ENCODE measurements around the gene NLK.

GRCh38 chr17:28226563-28227315 lies 184.3 kb downstream of the NLK start:
- TF ChIP-seq CTCF (IDR thresholded peaks at IDR 0.05) (no peak), POLR2AphosphoS5 (IDR thresholded peaks at IDR 0.05) (no peak), POLR2A (IDR thresholded peaks at IDR 0.05) (no peak), EP300 (IDR thresholded peaks at IDR 0.05) (no peak)

All from sigmoid colon (tissue), 4 donors.